Stimulated activated CD4-positive, alpha-beta T cell treated with anti-CD3 and anti-CD28 coated beads, Interleukin-1b, Interleukin-23, amount 100 ng/mL, for 4 hours (primary cell): Measurements from ENCODE around the gene ZNF821.
"Not testable (repeated sequence)": the region's sequence is repeated elsewhere in the genome, so short reads cannot be mapped to it uniquely, and the experiment has no call there.

Experiments used
- DNase-seq, 2 donors: peaks; one replicate each; pipeline ENCODE4 v3.0.0-alpha.2; 2020; ENCODE audit warnings: low read depth in 2 of 2

The ZNF821 gene

GRCh38 chr16:71883849-71884638, at the start of gene ZNF821:
Gene ZNF821, minus strand, starts transcription at chr16:71884182. Its CDS starts 4,236 bp downstream, at chr16:71879946.
- peak; percentile 62 to 67 for DNase-seq

- no peak for DNase-seq
Measured at GRCh38 chr16:71933017-71933416, 49.0 kb upstream of the ZNF821 start.

GRCh38 chr16:71931599-71931998, 47.6 kb upstream of the ZNF821 start:
- DNase-seq = no peak

GRCh38 chr16:71931001-71931400, 47.0 kb upstream of the ZNF821 start:
- DNase-seq = no peak

- no peak for DNase-seq
Measured at GRCh38 chr16:71930013-71930563, 46.1 kb upstream of the ZNF821 start.

- DNase-seq = no peak
Measured at GRCh38 chr16:71929048-71929447, 45.1 kb upstream of the ZNF821 start.

- no peak for DNase-seq
Measured at GRCh38 chr16:71927787-71928186, 43.8 kb upstream of the ZNF821 start.

- DNase-seq = no peak
Measured at GRCh38 chr16:71927383-71927782, 43.4 kb upstream of the ZNF821 start.

- DNase-seq = no peak
Measured at GRCh38 chr16:71924710-71925109, 40.7 kb upstream of the ZNF821 start.

- DNase-seq = no peak
Measured at GRCh38 chr16:71923941-71924690, 40.1 kb upstream of the ZNF821 start.

GRCh38 chr16:71920658-71921057, 36.7 kb upstream of the ZNF821 start:
- no peak for DNase-seq

- no peak for DNase-seq
Measured at GRCh38 chr16:71919035-71919434, 35.1 kb upstream of the ZNF821 start.

GRCh38 chr16:71917900-71918299, 33.9 kb upstream of the ZNF821 start:
- no peak for DNase-seq

GRCh38 chr16:71916397-71916920, 32.5 kb upstream of the ZNF821 start:
- no peak for DNase-seq

GRCh38 chr16:71915350-71915749, 31.4 kb upstream of the ZNF821 start:
- DNase-seq = no peak

GRCh38 chr16:71914802-71915201, 30.8 kb upstream of the ZNF821 start:
- DNase-seq = no peak

- DNase-seq = no peak
Measured at GRCh38 chr16:71912534-71913275, 28.7 kb upstream of the ZNF821 start.

- DNase-seq = no peak
Measured at GRCh38 chr16:71911121-71911520, 27.1 kb upstream of the ZNF821 start.

GRCh38 chr16:71905765-71906164, 21.8 kb upstream of the ZNF821 start:
- DNase-seq = not testable (repeated sequence)

GRCh38 chr16:71904239-71904638, 20.3 kb upstream of the ZNF821 start:
- no peak for DNase-seq

- no peak for DNase-seq
Measured at GRCh38 chr16:71903608-71904007, 19.6 kb upstream of the ZNF821 start.
